MV-4-11 (cell line): ENCODE measurements around the gene BRSK2.
"Not testable (repeated sequence)": the region's sequence is repeated elsewhere in the genome, so short reads cannot be mapped to it uniquely, and the experiment has no call there.

ENCODE experiments used
- DNase-seq: peaks from one replicate; lab custom pipeline; 2025; lab: John Stamatoyannopoulos, UW

Gene BRSK2

DNA sequence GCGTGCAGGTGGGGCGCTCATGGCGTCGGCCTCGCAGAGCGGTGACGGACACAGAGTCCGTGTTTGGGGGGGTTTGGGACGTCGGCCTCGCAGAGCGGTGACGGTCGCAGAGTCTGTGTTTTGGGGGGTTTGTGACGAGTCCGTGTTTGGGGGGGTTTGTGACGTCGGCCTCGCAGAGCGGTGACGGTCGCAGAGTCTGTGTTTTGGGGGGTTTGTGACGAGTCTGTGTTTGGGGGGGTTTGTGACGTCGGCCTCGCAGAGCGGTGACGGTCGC, 20.1 kb downstream of the BRSK2 start:
- not testable (repeated sequence) for DNase-seq

DNA sequence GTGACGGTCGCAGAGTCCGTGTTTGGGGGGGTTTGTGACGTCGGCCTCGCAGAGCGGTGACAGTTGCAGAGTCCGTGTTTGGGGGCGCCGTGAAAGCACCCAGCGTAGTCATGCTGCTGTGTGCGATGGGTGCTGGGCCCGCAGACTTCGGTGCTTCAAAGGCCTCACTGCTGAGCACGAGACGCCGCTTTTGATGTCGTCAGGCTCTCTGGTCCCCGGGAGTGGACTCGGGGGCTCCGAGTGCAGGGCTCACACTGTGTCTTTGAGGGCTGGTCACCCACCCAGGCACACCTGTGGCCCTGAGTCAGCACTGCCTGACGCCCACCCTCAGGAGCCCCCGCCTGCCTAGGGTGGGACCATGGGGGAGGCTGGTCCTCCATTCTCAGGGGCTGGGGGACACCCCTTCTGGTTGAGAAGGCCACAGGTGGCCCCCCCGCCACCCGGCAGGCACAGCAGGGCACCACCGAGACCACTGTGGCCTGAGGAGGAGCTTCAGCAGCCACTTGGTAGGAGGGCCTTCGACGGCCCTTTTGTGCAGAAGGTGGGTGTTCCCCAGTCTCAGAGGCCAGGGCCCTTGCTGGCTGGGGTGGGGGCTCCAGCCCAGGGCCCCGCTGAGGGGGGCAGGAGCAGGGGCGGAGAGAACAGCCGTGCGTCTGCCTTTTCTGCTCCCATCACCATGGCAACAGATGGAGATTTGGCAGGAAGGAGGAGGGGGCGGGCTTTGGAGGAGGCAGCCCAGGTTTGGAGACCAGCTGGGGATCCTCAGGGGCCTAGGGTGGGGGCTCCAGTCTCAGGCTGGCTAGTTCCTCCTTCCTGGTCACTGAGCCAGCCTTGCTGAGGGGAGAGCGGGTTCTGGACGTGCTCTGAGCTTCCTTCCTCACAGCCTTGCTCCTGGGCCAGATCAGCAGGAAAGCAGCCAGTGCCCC, 20.9 kb downstream of the BRSK2 start:
- no peak for DNase-seq

DNA sequence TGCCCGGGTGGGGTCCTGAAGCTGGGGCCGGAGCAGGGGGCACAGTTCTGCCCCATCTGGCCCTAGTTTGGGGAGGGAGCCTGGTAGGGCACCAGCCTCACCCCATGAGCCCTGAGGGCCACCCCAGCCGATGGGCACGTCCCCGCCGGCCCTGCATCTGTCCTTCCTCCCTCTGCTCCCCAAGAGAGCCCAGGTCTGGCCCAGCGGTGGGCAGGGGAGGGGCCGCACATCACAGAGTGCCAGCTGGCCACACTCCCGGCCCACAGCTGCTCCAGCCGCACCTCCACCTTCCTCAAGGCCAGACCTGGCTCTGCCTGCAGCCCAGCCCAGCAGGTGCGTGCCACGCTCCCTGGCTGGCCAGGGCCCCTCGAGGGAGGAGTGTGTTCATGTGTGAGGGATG, 21.6 kb downstream of the BRSK2 start:
- DNase-seq, result no peak

DNA sequence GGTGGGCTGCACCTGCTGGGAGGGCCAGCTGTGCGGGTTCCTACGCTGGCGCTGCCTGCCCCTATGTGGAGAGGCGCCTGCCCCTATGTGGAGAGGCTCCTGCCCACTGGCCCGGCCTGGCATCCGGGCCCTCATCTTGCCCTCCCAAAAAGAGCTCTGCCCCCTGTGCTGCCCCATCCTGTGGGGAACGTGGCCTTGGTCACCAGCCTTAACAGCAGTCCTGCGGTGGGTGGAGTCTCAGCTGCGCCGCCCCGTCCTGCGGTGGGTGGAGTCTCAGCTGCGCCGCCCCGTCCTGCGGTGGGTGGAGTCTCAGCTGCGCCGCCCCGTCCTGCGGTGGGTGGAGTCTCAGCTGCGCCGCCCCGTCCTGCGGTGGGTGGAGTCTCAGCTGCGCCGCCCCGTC, 22.0 kb downstream of the BRSK2 start:
- not testable (repeated sequence) for DNase-seq

DNA sequence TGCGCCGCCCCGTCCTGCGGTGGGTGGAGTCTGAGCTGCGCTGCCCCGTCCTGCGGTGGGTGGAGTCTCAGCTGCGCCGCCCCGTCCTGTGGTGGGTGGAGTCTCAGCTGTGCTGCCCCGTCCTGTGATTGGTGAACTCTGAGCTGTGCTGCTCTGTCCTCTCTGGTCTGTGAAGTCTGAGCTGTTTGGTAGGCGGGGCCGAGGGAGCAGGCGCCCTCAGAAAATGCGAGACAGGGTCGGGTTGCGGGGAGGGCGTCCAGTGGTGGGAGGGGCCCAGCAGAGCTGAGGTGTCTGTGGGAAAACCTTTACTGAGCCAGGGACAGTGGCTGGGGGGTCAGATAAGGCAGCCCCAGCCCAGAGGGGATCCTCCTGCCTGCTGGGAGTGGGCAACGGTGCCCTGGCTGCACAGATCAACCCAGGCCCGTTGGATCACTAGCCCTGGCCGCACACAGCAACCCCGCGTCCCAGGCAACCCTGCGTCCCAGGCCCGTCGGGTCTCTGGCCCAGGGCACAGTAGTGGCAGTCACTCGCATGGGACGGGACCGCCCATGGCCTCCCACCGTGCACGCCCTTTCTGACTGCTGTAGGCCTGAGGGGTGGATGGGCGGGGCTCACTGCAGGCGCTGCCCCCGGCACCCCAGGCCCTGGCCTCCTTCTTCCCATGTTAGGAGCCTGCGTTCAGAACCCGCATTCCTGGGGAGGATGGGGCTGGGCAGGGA, 22.8 kb downstream of the BRSK2 start:
- no peak for DNase-seq

DNA sequence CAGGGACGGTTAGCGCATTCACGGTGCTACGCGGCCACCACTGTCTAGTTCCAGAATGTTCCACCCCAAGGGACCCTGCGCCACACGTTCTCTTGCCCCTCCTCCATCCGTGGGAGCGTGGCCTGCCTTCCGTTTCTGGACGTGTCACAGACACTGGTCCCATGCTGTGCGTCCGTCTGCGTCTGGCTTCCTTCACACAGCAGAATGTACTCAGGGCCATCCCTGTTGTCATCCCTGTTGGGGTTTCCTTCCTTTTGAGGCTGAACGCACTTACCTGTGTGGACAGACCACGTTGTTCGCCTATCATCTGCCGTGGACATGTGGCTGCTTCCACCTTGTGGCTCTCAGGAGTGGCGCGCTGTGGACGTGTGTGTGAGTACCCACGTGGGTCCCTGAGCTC, 24.9 kb downstream of the BRSK2 start:
- DNase-seq, result no peak

DNA sequence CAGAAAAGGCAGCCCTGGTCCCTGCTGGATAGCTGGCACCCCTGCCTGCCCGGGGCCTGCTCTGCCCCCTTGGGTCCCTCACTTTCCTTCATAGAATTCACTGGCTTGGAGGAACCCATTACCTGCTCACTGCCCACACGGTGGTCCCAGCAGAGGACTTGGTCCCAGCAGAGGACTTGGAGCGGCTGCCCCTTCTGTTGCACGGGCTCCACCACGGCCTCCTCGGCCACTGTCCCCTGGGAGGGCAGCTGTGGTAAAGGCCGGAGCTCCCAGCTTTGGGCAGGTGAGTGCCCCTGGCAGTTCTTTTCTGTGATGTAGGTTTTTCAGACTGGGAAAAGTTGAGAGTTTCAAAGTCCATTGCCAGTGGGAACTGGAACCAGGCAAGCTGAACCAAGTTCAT, 25.9 kb downstream of the BRSK2 start:
- DNase-seq, result no peak

DNA sequence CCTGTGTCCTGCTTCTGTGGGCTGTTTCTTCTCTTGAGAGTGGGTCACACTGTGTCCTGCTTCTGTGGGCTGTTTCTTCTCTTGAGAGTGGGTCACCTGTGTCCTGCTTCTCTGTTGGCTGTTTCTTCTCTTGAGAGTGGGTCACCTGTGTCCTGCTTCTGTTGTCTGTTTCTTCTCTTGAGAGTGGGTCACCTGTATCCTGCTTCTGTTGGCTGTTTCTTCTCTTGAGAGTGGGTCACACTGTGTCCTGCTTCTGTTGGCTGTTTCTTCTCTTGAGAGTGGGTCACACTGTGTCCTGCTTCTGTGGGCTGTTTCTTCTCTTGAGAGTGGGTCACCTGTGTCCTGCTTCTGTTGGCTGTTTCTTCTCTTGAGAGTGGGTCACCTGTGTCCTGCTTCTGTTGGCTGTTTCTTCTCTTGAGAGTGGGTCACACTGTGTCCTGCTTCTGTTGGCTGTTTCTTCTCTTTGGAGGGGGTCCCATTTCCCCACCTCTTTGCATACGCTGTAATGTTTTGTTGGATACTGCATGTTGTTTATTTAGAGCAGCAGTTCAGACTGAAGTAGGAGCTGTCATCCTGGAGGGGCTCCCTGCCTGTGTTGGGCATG, 28.6 kb downstream of the BRSK2 start:
- DNase-seq, result not testable (repeated sequence)

DNA sequence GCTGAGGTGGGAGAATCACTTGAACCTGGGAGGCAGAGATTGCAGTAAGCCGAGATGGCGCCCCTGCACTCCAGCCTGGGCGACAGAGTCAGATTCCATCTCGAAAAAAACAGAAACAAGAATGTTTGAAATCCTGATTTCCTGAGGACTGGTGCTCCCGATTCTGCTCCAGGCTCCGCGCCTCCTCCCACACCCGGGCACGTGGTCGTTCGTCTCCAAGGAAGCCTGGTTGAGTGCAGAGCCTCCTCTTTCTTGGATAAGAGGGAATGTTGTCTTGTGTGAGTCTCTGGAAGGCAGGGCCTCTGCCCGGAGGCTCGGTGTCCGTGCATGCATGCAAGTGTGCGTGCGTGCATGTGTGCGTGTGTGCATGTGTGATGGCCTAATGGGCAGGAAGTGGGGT, 30.1 kb downstream of the BRSK2 start:
- no peak for DNase-seq

DNA sequence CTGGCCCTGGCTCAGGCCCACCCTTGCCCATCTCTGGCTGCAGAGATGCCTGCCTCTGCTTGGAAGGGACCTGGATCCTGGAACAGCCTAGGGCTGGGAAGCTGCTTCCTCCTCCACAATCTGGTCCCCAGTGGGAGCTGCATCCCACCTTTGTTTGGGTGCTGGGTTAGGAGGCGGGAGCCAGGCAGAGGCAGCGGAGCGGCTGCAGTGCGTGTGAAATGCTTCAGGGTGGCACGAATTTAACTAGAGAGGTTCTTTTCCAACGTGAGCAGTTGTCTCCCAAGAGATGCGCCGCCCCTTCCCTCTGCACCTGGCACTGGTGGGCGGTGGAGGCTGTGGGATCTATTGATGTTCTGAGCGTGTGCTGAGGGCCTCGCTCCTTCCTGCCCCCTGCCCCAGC, 31.6 kb downstream of the BRSK2 start:
- no peak for DNase-seq

DNA sequence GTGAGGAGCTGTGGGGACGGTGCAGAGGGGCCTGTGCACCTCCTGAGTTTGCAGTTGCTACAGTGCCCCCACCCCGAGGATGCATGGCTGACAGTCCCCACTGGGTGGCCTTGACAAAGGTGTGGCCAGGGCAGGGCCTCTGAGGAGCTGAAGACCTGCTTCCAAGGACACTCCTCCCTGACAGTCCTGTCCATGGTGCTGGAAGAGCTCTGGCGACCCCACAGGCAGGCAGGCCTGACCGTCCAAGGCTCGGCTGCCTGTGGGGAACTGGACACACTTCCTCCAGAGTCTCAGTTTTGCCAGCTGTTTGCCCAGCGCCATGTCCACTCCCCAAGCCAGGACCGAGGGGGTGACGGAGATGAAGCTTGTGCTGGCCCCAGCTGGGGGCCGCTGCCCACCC, 32.7 kb downstream of the BRSK2 start:
- no peak for DNase-seq

DNA sequence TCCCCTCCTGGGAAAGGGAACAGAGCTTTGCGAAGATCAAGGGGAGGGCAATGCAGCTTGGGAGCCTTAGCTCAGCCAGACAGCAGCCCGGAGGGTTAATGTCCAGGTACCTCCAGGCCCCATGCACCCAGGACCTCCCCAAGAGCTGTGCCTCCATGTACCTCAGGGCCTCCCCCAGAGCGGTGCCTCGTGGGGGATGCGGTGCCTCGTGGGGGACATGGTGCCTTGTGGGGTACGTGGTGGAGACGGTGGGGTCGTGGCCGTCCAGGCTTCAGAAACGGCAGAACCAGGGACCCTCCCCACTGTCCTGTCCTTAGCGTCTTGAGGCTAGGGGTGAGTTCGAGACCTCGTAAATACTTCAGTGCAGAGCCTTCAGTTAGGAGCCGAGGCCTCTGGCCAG, 33.2 kb downstream of the BRSK2 start:
- no peak for DNase-seq

DNA sequence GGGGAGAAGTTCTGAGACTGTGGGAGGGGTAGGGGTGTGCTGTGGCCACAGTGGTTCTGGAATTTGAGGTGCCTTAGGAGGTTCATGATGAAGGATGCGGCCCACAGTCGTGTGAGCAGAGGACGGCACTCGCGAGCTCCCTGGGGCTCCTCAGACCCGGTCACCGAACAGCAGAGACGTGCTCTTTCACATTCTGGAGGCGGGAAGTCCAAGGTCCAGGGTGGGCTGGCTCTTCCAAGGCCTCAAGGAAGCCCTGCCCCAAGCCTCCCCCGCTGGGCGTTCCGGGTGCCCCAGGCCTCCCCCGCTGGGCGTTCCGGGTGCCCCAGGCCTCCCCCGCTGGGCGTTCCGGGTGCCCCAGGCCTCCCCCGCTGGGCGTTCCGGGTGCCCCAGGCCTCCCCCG, 33.7 kb downstream of the BRSK2 start:
- DNase-seq, result not testable (repeated sequence)

DNA sequence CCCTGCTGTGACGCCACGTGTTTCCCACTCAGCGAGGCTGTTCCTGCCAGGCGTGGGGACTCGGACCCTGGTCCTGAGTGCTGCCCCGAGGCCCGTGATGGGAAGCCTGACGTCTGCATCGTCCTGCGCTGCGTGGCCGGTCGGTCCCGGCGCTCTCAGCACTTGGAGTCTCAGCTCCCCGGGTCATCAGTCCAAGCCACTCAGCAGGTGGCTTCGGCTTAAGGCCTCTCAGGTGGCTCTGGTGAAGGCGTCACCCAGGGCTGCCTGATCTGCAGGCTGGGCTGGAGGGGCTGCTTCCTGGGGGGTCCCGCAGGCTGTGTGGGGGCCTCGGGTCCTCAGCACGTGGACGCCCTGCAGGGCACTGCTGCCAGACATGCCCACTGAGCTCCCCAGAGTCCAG, 35.3 kb downstream of the BRSK2 start:
- no peak for DNase-seq

DNA sequence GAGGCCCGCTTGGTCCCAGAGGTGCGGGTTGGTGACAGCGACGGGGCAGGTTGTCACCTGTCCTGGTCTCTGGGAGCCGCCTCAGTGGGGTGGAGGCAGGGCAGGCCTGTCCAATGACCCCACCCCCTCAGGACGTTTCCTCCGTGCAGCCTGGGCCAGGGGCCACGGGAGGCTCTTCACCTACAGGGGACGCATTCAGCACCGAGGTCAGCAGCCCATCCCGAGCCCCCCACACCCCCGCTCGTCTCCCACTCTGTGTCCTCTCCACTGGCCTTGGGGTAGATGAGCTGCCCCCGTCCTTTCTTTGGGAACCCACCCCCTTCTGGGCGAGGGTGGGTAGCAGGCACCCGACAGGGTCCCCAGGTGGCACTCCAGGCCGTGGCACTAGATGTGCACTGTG, 35.7 kb downstream of the BRSK2 start:
- no peak for DNase-seq

DNA sequence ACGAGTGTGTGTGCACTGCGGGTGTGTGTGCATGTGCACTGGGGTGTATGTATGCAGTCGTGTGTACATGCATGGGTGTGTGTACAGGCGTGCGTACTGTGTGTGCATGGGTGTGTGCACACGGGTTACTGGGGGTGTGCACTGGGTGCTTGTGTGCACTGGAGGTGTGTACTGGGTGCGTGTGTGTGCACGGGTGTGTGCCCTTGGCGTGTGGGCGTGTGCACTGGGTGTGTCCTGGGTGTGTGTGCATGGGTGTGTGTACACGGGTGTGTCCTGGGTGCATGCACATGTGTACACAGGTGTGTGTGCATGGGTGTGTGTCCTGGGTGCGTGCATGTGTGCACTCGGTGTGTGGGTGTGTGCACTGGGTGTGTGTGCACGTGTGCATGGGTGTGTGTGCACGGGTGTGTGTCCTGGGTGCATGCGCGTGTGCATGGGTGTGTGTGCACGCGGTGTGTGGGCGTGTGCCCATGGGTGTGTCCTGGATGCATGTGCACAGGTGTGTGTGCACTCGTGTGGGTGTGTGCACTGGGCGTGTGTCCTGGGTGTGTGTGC, 39.1 kb downstream of the BRSK2 start:
- no peak for DNase-seq

DNA sequence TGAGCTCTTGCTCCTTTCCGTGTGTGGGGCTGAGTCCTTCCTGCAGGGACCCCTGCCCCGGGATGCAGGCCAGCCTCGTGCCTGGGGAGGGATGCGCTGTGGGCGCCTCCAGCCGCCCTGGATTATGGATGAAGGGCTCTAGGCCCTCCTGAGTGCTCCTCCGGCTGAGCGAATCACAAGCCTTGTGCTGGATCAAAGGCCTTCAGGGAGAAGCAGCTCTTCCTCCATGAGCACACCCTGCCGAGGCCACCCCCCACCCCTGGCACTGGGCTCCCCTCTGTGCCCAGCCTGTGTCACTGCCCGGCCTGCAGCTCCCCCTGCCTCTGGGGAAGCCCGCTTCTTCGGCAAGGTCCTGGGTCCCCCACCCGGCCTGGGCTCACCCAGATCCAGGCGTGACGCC, 43.8 kb downstream of the BRSK2 start:
- no peak for DNase-seq

DNA sequence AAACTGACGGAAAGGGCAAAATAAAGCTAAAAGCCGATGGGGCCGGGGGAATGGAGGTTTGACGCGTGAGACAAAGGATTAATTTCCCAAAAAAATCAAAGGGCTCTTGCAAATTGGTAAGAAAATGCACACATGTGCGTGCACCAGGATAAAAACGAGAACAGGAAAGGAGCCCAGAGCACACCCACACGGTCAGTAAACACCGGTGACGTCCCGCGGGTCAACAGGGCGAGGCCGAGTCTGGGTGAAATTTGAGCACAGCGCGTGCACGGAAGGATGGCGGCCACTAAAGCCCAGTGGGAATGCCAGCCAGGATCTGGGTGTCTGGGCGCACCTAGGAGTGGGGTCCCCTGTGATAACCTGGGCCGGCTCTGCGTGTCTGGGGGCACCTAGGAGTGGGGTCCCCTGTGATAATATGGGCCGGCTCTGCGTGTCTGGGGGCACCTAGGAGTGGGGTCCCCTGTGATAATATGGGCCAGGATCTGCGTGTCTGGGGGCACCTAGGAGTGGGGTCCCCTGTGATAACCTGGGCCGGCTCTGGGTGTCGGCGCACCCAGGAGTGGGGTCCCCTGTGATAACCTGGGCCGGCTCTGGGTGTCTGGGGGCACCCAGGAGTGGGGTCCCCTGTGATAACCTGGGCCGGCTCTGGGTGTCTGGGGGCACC, 44.4 kb downstream of the BRSK2 start:
- no peak for DNase-seq

DNA sequence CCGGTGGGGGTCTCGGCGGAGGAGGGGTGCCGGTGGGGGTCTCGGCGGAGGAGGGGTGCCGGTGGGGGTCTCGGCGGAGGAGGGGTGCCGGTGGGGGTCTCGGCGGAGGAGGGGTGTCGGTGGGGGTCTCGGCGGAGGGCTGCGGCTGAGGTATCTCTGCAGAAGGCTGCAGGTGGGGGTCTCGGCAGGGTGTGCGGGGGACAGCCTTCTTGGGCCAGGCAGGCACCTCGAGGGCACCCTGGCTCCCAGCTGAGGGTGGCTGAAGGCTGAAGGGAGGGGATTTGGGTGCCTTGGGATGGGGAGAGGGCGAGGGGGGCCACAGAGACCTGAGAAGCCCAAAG, 45.7 kb downstream of the BRSK2 start:
- not testable (repeated sequence) for DNase-seq

DNA sequence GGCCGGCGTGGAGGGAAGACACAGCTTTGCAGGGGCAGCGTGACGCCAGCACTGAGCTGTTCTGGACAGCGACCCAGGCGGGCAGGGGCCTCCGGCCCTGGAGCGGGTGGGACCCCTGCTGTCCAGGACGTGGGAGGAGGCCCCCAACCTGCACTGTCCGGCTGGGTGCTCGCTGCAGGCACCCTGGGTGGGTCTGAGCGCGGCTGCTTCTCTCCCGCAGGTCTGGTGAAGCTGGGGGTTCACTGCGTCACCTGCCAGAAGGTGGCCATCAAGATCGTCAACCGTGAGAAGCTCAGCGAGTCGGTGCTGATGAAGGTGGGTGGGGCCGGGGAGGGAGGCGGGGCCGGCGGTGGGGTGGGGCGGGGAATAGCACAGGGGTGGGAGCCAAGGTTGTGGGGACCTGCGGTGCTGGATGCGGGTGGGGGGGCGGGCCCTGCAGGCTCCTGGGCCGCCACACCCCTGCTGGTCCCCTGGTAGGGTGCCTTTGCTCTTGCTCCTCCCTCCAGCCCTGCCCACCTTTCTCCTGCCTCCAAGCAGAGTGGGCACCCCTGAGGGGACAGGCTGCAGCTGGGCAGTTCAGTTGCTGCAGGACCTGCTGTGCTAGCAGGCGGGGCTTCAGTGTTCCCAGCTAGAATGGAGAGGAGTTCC, 46.2 kb downstream of the BRSK2 start:
- DNase-seq, result no peak

DNA sequence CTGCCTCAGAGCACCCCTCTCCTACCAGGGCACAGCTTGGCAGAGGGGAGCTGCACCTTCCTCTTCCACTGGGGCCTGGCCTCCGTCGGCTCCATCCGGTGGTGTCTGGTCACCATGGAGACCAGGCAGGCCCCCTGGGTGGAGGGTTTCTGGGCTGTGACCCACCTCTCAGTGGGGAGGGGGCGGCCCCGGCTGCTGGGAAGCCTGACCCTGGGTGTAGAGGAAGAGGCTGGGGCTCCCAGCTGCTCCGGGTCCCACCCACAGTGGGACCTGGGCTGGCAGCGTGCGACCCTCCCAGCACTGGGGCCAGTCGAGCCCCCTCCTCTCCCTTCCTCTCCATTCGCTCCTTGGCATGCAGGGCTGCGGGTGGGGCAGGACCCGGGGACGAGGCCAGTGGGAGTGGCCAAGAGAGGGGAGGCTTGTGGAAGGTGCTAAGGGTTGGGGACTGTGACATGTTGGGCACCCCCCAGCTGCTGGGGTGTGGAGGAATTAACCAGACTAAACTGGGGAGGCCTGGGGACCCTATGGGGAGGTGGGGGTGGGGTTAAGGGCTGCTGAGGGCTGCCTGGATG, 46.8 kb downstream of the BRSK2 start:
- no peak for DNase-seq

DNA sequence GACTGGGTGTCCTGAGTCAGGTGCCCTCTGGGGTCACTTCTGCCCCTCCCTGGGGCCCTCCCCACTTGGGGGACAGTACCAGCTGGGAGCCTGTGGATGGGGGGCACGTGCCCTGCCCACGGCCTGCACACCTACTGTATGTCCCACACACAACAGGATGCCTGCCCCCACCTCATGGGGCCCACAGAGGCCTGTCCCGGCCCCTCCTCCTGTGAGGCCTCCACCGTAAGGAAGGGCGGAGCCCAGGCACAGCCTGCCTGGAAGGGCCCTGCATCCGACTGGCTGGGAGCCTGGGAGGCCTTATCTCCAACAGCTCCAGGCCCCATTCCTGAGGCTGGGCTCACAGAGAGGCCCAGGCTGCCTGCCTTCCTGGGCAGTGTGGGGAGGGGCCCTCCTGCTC, 47.8 kb downstream of the BRSK2 start:
- DNase-seq, result no peak
